ENCODE results near the gene PPIB. TPM values are rescaled to one million over a fixed set of nuclear protein-coding genes. Genes with fewer than 3 reads are reported as not detected.

The PPIB gene
- total and polyA plus RNA-seq, 2 donors (not counting 1 experiment from before 2014, with no cell fraction given): 108 to 176 TPM

- TF ChIP-seq CTCF (IDR thresholded peaks at IDR 0.05) (no peak), EZH2 (IDR thresholded peaks at IDR 0.05; ENCODE audit: borderline replicate concordance, insufficient read depth, low read depth, low read length, poor library complexity, severe bottlenecking) (no peak)
- Mint-ChIP-seq H3K4me1 (peaks cover 70% of the 10 kb centered on the region), H3K27ac (peak overlapping the region; percentile 50), H3K9me3 (ENCODE audit: insufficient read depth) (no peaks in the 10 kb centered on the region), H3K27me3 (no peaks in the 10 kb centered on the region), H3K4me3 (no peak overlapping the region)
- H3K4me2 ChIP-seq (replicated peaks; ENCODE audit: low read depth, low read length, poor library complexity, severe bottlenecking): no peak overlapping the region
- H3K79me2 ChIP-seq (ENCODE audit: control insufficient read depth, insufficient read depth, low read length): peaks cover 78% of the 10 kb centered on the region
- H3K27ac ChIP-seq (ENCODE audit: low read length in 2 of 2): peak overlapping the region in 1 of 2 donors; percentile 16
- no peak overlapping the region for H2AFZ ChIP-seq (ENCODE audit: insufficient read depth, low read depth, low read length, poor library complexity, severe bottlenecking)
- 96% methylated on average over 15 of the region's 16 CpGs for WGBS (ENCODE audit: insufficient coverage)
- ATAC-seq (ENCODE audit: low read depth) (no peak), DNase-seq (no peak)
- ChIA-PET CTCF (interaction anchor here (1.4 to 1.8 kb wide), 3 partner anchors 10 to 89 kb away, joined by 3 to 6 read pairs (median 4); no protein-coding TSS in a partner anchor), POLR2A (no interaction called here)
- intact Hi-C loops (cut with micrococcal nuclease): no loop called here
- no peaks in the 10 kb centered on the region for H3K27me3 ChIP-seq (replicated peaks in 1 of 4; ENCODE audit: control extremely low read depth in 1 of 4, control insufficient read depth in 3 of 4, insufficient read depth in 4 of 4, low read length in 3 of 4)
- H3K4me3 ChIP-seq (ENCODE audit: control extremely low read depth in 1 of 5, extremely low read depth in 1 of 5, insufficient read depth in 1 of 5, low read depth in 2 of 5, low read length in 4 of 5): no peak overlapping the region
- peaks cover 8 to 77% of the 10 kb centered on the region in 2 experiments for H3K36me3 ChIP-seq (replicated peaks in 1 of 2; ENCODE audit: control extremely low read depth in 1 of 2, control insufficient read depth in 1 of 2, extremely low read depth in 1 of 2, insufficient read depth in 2 of 2, low read length in 1 of 2)
- H3K4me1 ChIP-seq (ENCODE audit: control insufficient read depth in 2 of 2, insufficient read depth in 2 of 2, low read length in 2 of 2): peaks cover 32 to 72% of the 10 kb centered on the region in 2 donors
- peaks cover 88% of the 10 kb centered on the region for H4K20me1 ChIP-seq (ENCODE audit: control insufficient read depth, insufficient read depth, low read length, poor library complexity, severe bottlenecking)
- no peak overlapping the region for H3K9ac ChIP-seq (ENCODE audit: low read length)
- H3K9me3 ChIP-seq (ENCODE audit: control extremely low read depth in 1 of 3, control insufficient read depth in 2 of 3, insufficient read depth in 1 of 3, low read length in 2 of 3): no peaks in the 10 kb centered on the region
These were observed 6.0 kb downstream of the PPIB start for GRCh38 chr15:64156652-64157331.

All from B cell (primary cell).